ENCODE data around the gene THOP1.

The THOP1 gene

GRCh38 chr19:2840794-2841791, 55.8 kb downstream of the THOP1 start, which contains the start of gene ZNF555:
TSS of gene ZNF555 (plus strand) at chr19:2841475. CDS start at chr19:2841573, 98 bp downstream.
- DNase-seq (ENCODE audit: low read depth): peak; percentile 98
- H3K4me3 ChIP-seq (ENCODE audit: low read length): peak within 1 kb of the TSS; percentile 71
- TF ChIP-seq CTCF (conservative IDR thresholded peaks at IDR 0.05; ENCODE audit: low read depth, low read length): peak; percentile 49

GRCh38 chr19:2841855-2842574, 56.7 kb downstream of the THOP1 start:
- DNase-seq (ENCODE audit: low read depth): no peak
- peak overlapping the region; percentile 71 for H3K4me3 ChIP-seq (ENCODE audit: low read length)
- TF ChIP-seq CTCF (conservative IDR thresholded peaks at IDR 0.05; ENCODE audit: low read depth, low read length): no peak

DNA sequence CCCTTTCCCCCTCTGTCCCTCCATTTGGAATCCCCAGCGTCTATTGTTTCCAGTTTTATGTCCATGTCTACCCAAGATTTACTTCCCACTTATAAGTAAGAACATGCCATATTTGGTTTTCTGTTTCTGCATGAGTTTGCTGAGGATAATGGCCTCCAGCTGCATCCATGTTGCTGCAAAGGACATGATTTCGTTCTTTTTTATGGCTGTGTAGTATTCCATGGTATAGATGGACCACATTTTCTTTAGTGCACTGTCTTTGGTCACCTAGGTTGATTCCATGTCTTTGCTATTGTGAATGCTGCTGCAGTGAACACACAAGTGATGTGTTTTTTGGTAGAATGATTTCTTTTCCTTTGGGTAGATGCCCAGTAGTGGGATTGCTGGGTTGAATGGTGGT, 59.8 kb downstream of the THOP1 start:
- DNase-seq (ENCODE audit: low read depth): no peak
- no peak overlapping the region for H3K4me3 ChIP-seq (ENCODE audit: low read length)
- TF ChIP-seq CTCF (conservative IDR thresholded peaks at IDR 0.05; ENCODE audit: low read depth, low read length): no peak

DNA sequence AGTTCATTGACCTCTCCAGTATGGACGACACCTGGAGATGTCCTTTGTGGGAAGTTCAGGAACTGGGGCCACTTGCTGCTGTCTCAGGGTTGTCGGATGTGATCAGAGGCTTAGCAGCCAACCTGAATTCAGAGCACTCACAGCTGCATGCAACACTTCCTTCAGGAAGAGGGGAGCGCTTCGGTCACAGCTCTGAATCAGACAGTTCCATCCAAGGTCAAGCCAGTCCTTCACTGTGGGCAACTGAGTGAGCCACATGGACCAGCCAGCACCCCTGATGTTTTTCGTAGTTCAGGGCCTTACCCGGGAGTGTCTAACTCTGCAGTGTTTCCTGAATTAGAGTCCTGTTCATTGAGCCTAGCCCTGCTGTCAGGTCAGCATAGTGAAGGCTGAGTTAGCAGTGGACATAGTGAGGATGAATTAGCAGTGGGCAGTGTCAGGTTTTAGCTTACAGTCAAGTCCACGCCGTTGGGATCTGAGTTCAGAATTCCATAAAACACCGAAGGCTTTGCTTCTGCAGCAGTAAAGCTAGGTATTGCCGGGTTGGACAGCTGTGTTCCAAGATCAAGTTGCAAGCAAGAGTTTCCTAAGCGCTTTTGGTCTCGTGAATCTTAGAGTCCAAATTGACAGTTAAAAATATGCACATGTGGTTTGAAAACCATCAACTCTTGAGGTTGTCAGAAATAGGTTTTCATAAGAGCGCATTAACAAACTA, 61.0 kb downstream of the THOP1 start:
- DNase-seq (ENCODE audit: low read depth): no peak
- H3K4me3 ChIP-seq (ENCODE audit: low read length): no peak overlapping the region
- no peak for TF ChIP-seq CTCF (conservative IDR thresholded peaks at IDR 0.05; ENCODE audit: low read depth, low read length)

- TF ChIP-seq CTCF (conservative IDR thresholded peaks at IDR 0.05; ENCODE audit: low read depth, low read length): no peak
- DNase-seq (ENCODE audit: low read depth): no peak
- no peak overlapping the region for H3K4me3 ChIP-seq (ENCODE audit: low read length)
Observed at GRCh38 chr19:2847507-2847906, 62.2 kb downstream of the THOP1 start.

DNA sequence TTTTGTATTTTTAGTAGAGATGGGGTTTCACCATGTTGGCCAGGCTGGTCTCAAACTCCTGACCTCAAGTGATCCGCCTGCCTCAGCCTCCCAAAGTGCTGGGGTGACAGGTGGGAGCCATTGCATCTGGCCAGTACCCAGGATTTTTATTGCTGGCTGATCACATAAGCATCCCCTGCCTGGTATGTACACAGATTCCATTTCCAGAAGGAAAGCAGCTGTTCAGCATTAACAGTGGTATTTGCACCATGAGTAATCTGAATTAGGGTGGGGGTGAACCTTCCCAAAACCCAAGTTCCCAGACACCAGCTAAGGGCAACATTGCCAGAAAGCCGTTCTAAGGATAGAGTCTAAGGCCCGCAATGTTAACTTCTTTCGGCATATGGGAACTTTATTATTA, 63.3 kb downstream of the THOP1 start:
- TF ChIP-seq CTCF (conservative IDR thresholded peaks at IDR 0.05; ENCODE audit: low read depth, low read length): no peak
- DNase-seq (ENCODE audit: low read depth): no peak
- H3K4me3 ChIP-seq (ENCODE audit: low read length): no peak overlapping the region
